Mucosa of descending colon (tissue), 3 donors: ENCODE measurements around the gene C17orf114.

ENCODE experiments used
- ATAC-seq: fragments of 200-7000 bp; cut with Tn5 transposase; one replicate; pipeline ENCODE4 v1.9.1; 2020; ENCODE audit warnings: mild to moderate bottlenecking, moderate library complexity
- DNase-seq, 3 donors: peaks; one replicate each; pipeline ENCODE4 v3.0.0-alpha.2; 2020
- H3K36me3 ChIP-seq: fragments of 200-600 bp; one replicate; pipeline ENCODE4 v1.8.0; 2021; ENCODE audit warnings: low read depth, mild to moderate bottlenecking
- H3K4me1 ChIP-seq: fragments of 200-600 bp; one replicate; pipeline ENCODE4 v1.8.0; 2021; ENCODE audit warnings: low read depth, mild to moderate bottlenecking
- H3K4me3 ChIP-seq: fragments of 200-600 bp; one replicate; pipeline ENCODE4 v1.8.0; 2021; ENCODE audit warnings: mild to moderate bottlenecking
- H3K9me3 ChIP-seq: fragments of 200-600 bp; one replicate; pipeline ENCODE4 v1.8.0; 2021; ENCODE audit warnings: mild to moderate bottlenecking
- CTCF ChIP-seq: fragments of 200-600 bp; IDR thresholded peaks from one replicate; pipeline ENCODE4 v1.8.0; 2022; ENCODE audit warnings: antibody characterized with exemption, mild to moderate bottlenecking
- intact Hi-C, 2 donors: fragments of 100-400 bp; cut with DNase I in 1 of 2; cut with micrococcal nuclease in 1 of 2; formaldehyde crosslinking; loops; one replicate each; pipeline versions ENCODE4 v1.11.0 to v1.11.1; 2022; cut with DNase I, micrococcal nuclease
- donor health status: DM: no; HTN: no; CAD: no; lungs with moderate emphysema.
- donor health status: DM: no; HTN: no; CAD: no.
- donor health status: DM: no; HTN: yes; CAD: no.

Gene C17orf114

GRCh38 chr17:4785311-4786105, 16.6 kb downstream of the C17orf114 start:
- Histone ChIP-seq H3K36me3 (no peaks in the 10 kb centered on the region), H3K9me3 (no peaks in the 10 kb centered on the region), H3K4me1 (peaks cover 36% of the 10 kb centered on the region), H3K4me3 (no peak overlapping the region)
- intact Hi-C loops, result loop anchor here (5.0 to 10.0 kb wide), 3 partner anchors 61 to 102 kb away; no protein-coding TSS in a partner anchor
- DNase-seq (peak in 1 of 3 donors; percentile 50), ATAC-seq (no peak)
- TF ChIP-seq CTCF, result no peak

DNA sequence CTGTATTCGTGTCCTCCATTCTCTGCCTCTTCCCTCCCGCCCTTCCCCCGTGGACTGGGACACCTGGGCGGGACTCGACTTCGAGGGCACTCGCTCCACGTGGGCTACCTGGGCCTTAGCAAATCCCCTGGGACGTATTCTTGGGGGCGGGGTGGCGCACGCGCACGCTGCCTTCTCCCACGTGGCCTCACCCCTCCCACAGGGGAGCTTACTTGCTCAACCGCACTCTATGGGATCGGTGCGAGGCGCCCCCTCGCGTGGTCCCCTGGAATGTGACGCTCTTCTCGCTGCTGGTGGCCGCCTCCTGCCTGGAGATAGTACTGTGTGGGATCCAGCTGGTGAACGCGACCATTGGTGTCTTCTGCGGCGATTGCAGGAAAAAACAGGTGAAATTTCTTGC, 19.5 kb downstream of the C17orf114 start:
- Histone ChIP-seq H3K9me3 (no peaks in the 10 kb centered on the region), H3K4me3 (no peak overlapping the region), H3K36me3 (no peaks in the 10 kb centered on the region), H3K4me1 (peaks cover 23% of the 10 kb centered on the region)
- no peak for ATAC-seq
- intact Hi-C loops, result loop anchor here (10.0 kb wide), 2 partner anchors 58 to 102 kb away; no protein-coding TSS in a partner anchor
- no peak for TF ChIP-seq CTCF
- no peak for DNase-seq

DNA sequence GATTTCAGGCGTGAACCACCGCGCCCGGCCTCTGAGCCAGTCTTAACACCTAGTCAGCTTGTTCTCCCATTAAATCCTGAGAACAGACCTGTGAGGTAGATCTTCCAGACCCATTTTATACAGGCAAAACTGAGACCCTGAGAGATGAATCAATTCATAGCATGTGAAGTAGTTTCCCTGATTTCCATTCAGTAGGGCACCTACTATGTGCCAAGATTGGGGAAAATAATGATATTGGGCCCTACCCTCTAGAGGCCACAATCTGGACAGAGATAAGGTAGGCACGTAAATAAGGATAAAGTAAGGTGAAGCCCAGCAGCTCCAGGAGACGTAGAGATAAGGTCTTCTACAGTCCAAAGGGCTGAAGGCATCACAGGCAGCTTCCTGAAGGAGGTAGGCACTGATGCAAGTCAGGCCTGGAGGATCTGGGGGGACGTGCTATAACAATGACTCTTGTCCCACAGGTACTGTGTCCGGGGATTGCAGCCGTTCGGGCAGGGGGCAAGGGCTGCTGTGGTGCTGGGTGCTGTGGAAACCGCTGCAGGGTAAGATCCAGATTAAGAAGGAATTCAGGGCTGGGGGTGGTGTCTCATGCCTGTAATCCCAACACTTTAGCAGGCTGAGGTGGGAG, 21.7 kb downstream of the C17orf114 start:
- DNase-seq (peak in 1 of 3 donors; percentile 31), ATAC-seq (no peak)
- Histone ChIP-seq H3K4me3 (no peak overlapping the region), H3K9me3 (no peaks in the 10 kb centered on the region), H3K36me3 (no peaks in the 10 kb centered on the region), H3K4me1 (peaks cover 3% of the 10 kb centered on the region)
- TF ChIP-seq CTCF, result no peak
- intact Hi-C loops, result loop anchor here (10.0 kb wide), 2 partner anchors 56 to 104 kb away; no protein-coding TSS in a partner anchor

DNA sequence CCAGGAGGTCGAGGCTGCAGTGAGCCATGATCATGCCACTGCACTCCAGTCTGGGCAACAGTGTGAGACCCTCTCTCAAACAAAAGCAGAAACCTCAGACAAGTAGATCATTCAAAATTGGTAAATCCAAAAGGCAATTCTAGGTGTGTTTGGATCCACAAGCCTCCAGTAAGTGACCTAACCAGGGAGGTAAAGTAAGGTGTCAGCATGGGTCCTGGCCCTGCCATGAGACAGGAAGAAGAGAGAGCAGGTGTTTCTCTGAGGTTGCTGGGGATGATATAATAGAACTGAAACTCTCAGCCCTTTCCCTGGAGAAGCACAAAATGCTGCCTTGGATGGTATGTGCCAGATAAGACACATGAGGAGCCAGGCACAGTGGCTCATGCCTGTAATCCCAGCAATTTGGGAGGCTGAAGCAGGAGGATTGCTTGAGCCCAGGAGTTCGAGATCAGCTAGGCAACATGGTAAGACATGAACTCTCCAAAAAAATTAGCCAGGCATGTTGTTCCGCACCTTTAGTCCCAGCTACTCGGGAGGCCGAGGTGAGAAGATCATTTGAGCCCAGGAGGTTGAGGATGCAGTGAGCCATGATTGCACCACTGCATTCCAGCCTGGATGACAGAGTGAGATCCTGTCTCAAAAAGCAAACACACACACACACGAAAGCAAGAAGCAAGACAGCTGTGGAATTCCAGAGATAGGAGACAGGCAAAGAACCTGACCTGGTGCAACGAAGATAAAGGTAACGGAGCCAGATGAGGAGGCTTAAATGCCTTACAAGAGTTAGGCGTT, 24.0 kb downstream of the C17orf114 start:
- no peak for DNase-seq
- Histone ChIP-seq H3K4me3 (no peak overlapping the region), H3K4me1 (no peaks in the 10 kb centered on the region), H3K9me3 (no peaks in the 10 kb centered on the region), H3K36me3 (no peaks in the 10 kb centered on the region)
- no peak for TF ChIP-seq CTCF
- intact Hi-C loops, result no loop called here
- no peak for ATAC-seq

DNA sequence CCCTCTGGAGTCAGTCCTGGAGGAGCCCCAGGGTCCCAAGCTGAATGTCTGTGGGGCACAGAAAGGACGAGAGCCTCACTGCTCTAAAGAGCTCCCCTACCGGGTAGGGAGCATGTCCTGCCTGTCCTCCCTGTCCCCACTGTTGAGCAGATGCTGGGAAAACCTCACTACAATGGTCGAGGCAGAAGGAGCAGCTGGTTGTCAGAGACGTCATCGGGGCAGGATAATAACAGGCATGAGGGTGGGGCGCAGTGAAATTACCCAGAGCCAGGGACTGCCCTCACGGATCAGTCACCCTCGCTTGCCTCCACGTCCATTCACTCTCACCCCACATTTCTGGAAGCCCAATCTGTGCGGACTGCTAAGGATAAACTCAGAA, 29.9 kb downstream of the C17orf114 start:
- H3K4me3 ChIP-seq, result no peak overlapping the region
- no peaks in the 10 kb centered on the region for H3K9me3 ChIP-seq
- TF ChIP-seq CTCF, result no peak
- intact Hi-C loops, result no loop called here
- H3K4me1 ChIP-seq, result peaks cover 11% of the 10 kb centered on the region
- peak in 2 of 3 donors; percentile 68 to 78 for DNase-seq
- no peaks in the 10 kb centered on the region for H3K36me3 ChIP-seq
- peak; percentile 79 for ATAC-seq
